Iris pigment epithelial cell (primary cell): ENCODE results near the gene NT5E.

Experiments used
- DNase-seq: peaks from one replicate; pipeline ENCODE4 v3.0.0-alpha.2; 2011; ENCODE audit warnings: low read depth

The NT5E gene

GRCh38 chr6:85421972-85422371 is 27.9 kb upstream of the NT5E start:
- peak; percentile 72 for DNase-seq

- no peak for DNase-seq
These were observed 26.9 kb upstream of the NT5E start for GRCh38 chr6:85422996-85423395.

DNA sequence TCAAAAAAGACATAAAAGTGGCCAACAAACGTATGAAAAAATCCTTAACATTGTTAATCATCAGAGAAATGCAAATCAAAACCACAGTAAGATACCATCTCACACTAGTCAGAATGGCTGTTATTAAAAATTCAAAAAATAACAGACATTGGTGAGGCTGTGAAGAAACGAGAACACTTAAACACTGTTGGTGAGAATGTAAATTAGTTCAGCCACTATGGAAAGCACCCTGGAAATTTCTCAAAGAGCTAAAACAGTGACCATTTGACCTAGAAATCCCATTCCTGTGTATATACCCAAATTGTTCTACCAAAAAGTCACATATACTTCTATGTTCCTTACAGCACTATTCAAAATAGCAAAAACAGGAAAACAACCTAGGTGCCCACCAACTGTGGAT is 24.9 kb upstream of the NT5E start:
- no peak for DNase-seq

DNA sequence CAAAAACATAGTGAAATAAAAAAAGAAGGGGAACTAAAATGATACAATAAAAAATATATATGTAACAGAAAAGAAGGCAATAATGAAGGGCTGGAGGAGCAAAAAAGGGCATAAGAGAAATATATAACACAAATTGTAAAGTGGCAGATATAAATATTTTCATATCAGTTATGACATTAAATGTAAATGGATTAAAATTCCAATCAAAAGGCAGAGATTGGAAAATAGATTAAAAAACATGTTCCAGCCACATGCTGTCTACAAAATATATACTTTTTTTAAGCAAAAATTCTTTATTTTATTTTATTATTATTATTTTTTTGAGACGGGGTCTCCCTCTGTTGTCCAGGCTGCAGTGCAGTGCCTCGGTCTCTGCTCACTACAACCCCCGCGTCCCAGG is 23.9 kb upstream of the NT5E start:
- no peak for DNase-seq

- DNase-seq, result no peak
These were observed 21.4 kb upstream of the NT5E start for GRCh38 chr6:85428486-85428885.

- peak; percentile 65 for DNase-seq
These were observed 20.5 kb upstream of the NT5E start for GRCh38 chr6:85429346-85429745.

GRCh38 chr6:85431271-85431670 is 18.6 kb upstream of the NT5E start:
- no peak for DNase-seq

GRCh38 chr6:85432554-85432953 is 17.3 kb upstream of the NT5E start:
- no peak for DNase-seq

DNA sequence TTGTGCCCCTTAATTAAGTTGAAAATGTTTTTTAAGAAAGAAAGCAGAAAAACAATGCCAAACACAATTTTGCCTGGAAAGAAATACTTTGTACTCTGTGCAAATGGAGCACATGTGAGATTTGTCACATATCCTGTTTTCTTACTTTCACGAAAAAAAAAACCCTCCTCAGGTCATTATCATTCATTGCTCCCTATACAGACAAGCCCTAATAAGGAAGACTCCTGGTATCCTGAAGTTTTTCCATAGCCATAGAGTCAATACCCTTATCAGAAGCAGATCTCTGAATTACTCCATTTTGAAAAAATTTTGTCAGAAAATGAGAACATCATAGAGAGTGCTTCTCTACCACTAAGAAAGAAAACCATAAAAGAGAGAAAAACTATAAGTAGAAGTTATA is 14.0 kb upstream of the NT5E start:
- DNase-seq, result no peak

DNA sequence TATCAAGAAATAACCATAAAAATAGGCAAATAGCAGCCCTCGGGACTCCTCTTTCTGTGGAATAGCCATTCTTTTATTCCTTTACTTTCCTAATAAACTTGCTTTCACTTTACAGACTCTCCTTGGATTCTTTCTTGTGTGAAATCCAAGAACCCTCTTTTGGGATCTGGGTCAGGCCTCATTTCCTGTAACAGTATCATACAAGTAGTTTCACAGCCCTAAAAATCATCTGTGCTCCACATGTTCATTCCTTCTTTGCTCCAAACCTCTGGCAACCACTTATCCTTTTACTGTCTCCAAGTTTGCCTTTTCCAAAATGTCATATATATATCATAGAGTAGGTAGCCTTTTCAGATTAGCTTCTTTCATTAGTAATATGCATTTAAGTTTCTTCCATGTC is 13.5 kb upstream of the NT5E start:
- DNase-seq, result peak; percentile 63

DNA sequence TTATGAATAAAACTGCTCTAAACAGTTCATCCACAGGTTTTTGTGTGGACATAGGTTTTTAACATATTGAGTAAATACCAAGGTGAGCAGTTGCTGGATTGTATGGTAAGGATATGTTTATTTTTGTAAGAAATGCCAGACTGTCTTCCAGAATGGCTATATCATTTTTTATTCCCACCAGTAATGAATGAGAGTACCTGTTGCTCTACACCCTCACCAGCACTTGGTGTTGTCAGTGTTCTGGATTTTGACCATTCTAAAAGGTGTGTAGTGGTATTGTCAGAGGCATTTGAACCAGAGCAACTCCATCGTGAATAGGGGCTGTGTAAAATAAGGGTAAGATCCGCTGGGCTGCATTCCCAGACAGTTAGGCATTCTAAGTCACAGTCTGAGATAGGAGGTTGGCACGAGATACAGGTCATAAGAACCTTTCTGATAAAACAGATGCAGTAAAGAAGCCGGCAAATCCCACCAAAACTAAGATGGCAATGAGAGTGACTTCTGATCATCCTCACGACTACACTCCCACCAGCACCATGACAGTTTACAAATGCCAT is 12.9 kb upstream of the NT5E start:
- no peak for DNase-seq

DNA sequence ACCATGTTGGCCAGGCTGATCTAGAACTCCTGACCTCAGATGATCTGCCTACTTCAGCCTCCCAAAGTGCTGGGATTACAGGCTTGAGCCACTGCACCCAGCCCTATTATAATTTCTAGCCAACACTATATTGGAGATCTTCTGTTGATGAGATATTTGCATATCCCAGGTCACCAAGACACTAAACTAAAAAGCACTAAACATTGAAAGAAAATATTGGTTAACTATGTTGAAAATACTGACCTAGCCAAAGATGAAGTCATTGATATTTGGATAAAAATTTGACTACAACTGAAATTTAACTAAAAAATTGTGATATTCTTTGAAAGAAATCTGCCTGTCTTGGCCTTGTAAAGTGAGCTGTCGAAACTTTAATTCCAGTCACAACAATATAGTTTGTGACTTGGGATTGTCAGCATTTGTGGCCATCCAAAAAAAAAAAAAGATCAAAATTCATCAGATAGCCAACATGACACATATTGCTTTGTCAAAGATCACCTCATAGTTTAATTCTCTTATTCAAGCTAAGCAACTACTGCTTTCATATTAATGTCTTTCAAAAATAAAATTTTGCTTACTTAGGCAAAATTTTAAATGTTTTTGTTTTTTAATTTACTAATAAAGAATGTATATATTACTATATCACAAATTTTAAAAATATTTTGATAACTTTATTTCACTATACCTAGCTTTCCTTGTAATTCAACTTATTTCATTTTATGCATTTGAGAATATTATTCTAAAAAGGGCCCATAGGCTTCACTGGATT is 6.3 kb upstream of the NT5E start:
- no peak for DNase-seq

DNA sequence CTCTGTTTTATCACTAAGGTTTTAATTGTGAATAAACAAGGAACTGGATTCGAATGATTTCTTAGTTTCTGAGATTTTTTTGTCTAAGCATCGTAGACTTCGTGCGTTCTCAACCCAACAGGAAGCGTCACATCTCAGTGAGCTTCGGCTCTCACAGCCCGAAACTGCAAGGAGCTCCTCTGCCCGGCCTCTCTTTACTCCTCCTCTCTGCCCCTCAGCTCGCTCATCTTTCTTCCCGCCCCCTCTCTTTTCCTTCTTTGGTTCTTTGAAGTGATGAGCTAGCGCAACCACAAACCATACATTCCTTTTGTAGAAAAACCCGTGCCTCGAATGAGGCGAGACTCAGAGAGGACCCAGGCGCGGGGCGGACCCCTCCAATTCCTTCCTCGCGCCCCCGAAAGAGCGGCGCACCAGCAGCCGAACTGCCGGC is 480 bp upstream of the NT5E start:
- DNase-seq, result peak; percentile 89

GRCh38 chr6:85451565-85452306 is 1.9 kb downstream of the NT5E start:
- no peak for DNase-seq

DNA sequence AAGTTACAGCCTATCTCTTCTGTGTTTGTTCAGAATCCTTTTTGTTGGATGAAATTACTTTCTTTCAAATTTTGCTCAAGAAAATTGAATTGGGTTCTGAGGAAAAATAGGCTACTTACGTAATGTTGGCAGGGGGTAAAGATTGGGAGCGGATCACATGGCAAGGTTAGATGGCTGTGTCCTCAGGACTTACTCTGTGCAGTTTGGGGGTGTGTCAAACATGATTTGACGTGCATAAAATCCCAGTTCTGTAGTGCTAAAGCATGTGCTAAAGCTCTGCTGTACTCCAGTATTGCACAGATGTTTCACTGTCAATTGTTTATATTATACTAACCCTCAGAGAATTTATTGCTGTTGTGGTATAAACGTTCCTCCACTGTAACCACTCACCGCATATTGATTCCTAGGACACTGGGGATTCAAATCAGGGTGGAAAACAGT is 2.6 kb downstream of the NT5E start:
- DNase-seq, result peak; percentile 90

DNA sequence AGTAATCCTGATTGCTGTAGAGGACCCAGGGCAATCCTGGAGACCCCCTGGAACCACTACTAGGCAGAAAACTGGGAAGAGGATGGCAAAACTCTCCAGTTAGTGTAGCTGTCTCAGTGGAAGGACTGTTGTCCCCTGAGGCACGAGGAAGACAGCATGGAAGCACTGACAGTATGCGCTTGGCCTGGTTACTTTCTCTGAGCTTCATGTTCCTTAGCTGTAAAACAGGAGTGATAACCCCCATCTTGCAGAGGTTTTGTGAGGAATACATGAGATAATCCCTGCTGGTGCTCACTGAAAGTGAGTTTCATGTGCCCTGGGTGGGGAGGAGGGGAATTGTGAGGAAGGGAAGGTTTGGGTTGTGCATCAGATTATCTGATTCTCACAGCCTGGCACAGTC is 3.2 kb downstream of the NT5E start:
- DNase-seq, result no peak

GRCh38 chr6:85453490-85453889 is 3.6 kb downstream of the NT5E start:
- no peak for DNase-seq

DNA sequence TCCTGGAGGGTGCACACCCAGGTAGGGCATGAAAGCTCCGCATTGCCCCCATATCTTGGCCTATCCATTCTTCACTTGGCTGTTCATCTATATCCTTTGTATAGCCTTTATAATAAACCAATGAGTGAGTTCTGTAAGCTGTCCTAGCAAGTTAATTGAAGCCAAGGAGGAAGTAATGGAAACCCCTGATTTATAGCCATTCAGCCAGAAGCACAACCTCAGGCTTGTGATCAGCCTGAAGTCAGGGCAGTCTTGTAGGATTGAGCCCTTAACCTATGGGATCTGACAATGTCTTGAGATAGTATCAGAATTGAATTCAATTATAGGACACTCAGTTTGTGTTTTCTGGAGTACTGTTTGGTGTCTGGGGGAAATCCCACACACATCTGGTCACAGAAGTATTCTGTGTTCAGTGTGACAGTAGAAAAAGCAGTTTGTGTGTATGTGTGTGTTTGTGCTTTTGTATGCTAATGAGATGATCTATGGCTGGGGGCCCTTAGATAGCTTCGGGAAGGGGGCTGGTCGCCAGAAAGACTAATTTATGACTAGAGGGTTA is 5.7 kb downstream of the NT5E start:
- no peak for DNase-seq

GRCh38 chr6:85456782-85457181 is 6.9 kb downstream of the NT5E start:
- no peak for DNase-seq

DNA sequence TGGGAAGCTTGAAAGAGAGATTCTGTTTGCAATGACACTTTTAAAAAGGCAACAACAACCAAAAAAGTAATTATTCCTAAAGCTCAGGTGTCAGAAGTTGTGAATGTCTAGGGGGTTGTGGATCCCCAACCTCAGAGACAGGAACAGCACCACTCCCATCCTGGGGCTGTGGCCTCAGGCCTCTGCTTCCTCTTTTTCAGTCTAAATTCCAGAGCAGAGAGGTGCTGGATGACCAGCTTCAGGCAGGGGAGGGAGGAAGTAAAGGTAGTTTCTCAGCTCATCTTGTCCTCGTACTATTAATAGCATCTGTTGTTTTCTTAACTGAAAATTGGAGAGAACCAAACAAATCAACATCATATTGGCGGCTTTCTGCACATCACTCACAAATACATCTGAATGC is 8.3 kb downstream of the NT5E start:
- DNase-seq, result no peak

- no peak for DNase-seq
These were observed 8.9 kb downstream of the NT5E start for GRCh38 chr6:85458782-85459181.

DNA sequence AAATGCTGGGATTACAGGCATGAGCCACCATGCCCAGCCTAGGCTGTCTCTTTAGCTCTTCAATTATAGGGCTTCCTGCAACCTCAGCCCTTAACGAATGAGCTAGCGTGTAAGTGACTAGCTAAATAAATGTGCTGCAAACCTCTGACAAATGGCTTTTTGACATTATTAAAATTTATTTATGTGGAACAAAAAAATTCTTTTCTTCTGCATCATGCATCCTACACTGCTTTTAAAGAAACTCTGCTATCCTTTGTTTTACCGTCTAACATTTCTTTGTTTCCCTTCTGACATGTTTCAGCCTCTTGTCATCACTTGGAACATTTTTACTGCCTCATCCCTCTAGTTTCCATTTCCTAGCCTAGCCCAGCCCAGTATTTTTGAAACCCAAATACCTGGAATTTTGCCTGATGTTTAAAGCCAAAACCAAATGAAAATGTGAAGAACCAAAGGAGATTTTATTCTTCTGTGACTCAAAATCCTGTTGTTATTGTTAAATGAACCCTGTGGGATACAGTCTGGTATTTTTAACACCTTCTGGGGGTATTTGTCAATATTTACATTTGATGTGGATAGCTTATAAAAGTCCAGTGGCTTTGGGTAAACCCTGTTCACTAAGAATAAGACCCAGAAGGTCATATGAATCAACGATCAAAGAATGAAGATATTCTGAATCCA is 9.5 kb downstream of the NT5E start:
- peak; percentile 76 for DNase-seq
